Measurements from ENCODE around the gene BCOR.

Gene BCOR

DNA sequence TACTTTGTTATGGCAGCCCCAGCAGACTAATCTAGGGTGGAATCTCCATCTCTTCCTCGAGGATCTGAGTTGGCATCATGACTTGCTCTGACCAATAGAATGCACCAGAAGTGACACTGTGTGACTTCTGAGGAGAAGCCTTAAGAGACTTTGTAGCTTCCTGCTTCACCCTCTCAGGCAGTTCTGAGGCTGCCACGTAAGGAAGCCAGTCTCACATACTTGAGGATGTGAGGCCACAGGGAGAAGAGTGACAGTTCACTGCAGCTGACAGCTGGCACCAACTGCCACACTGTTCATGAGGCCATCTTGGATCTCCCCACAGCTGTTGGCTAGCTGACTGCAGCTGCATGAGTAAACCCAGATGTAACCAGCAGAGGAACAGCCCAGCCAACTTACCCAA lies 29.3 kb upstream of the BCOR start:
- TF ChIP-seq, protein P1, sequence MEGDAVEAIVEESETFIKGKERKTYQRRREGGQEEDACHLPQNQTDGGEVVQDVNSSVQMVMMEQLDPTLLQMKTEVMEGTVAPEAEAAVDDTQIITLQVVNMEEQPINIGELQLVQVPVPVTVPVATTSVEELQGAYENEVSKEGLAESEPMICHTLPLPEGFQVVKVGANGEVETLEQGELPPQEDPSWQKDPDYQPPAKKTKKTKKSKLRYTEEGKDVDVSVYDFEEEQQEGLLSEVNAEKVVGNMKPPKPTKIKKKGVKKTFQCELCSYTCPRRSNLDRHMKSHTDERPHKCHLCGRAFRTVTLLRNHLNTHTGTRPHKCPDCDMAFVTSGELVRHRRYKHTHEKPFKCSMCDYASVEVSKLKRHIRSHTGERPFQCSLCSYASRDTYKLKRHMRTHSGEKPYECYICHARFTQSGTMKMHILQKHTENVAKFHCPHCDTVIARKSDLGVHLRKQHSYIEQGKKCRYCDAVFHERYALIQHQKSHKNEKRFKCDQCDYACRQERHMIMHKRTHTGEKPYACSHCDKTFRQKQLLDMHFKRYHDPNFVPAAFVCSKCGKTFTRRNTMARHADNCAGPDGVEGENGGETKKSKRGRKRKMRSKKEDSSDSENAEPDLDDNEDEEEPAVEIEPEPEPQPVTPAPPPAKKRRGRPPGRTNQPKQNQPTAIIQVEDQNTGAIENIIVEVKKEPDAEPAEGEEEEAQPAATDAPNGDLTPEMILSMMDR (IDR thresholded peaks at IDR 0.05; ENCODE audit: poor library complexity, severe bottlenecking) = no peak
- Histone ChIP-seq H3K27me3 (ENCODE audit: insufficient read depth, poor library complexity, severe bottlenecking) (no peaks in the 10 kb centered on the region), H3K4me3 (ENCODE audit: severe bottlenecking) (no peak overlapping the region), H3K9me3 (ENCODE audit: severe bottlenecking) (no peaks in the 10 kb centered on the region), H3K27ac (ENCODE audit: poor library complexity, severe bottlenecking) (no peak overlapping the region), H3K4me1 (ENCODE audit: insufficient read depth, poor library complexity, severe bottlenecking) (peaks cover 4% of the 10 kb centered on the region), H3K36me3 (ENCODE audit: low read depth) (no peaks in the 10 kb centered on the region)
- DNase-seq (ENCODE audit: low spot score) = no peak
- ATAC-seq (ENCODE audit: low read depth) = no peak

DNA sequence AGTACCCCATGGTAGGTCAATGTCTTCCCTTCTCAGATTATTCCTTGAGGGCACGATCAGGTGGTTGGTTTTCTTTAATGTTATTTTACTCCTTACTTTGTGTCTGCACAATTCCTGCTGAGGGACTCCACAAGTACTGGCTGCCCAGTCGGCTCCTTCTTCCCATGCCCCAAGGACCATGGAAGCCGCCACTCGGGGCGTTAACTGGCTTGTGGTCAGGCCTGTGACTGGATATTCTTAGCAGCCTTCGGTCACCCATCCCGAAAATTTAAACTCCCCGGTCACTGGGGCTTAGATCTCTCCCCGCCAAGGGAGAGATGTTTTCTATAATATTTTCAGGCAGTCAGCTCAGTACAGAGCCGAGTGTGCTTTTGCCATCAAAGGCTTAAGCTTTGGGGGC lies 24.7 kb upstream of the BCOR start:
- no peaks in the 10 kb centered on the region for H3K36me3 ChIP-seq (ENCODE audit: low read depth)
- DNase-seq (ENCODE audit: low spot score) (no peak), ATAC-seq (ENCODE audit: low read depth) (no peak)
- H3K4me3 ChIP-seq (ENCODE audit: severe bottlenecking) = no peak overlapping the region
- no peaks in the 10 kb centered on the region for H3K27me3 ChIP-seq (ENCODE audit: insufficient read depth, poor library complexity, severe bottlenecking)
- TF ChIP-seq, protein P1 (IDR thresholded peaks at IDR 0.05; ENCODE audit: poor library complexity, severe bottlenecking) = no peak
- H3K27ac ChIP-seq (ENCODE audit: poor library complexity, severe bottlenecking) = no peak overlapping the region
- H3K9me3 ChIP-seq (ENCODE audit: severe bottlenecking) = no peaks in the 10 kb centered on the region
- H3K4me1 ChIP-seq (ENCODE audit: insufficient read depth, poor library complexity, severe bottlenecking) = no peaks in the 10 kb centered on the region

DNA sequence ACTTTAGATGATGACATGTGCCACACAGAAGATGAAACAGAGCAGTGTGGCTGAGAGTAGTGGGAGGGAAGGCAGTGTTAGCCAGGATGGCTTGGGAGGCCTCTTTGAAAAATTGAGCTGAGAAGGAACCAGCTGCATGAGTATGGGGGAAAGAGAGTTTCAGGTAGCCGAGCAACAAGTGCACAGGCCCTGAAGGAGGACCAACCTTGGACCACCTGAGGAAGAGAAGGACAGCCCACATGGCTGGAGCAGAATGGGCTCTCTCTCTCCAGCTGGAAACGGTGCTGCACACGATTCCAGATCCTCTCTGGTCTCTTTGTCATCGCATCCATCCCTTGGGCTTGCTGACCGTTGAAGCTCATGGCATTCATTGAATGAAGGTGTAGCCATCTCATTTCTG lies 23.9 kb upstream of the BCOR start:
- no peak for ATAC-seq (ENCODE audit: low read depth)
- H3K4me1 ChIP-seq (ENCODE audit: insufficient read depth, poor library complexity, severe bottlenecking) = no peaks in the 10 kb centered on the region
- TF ChIP-seq, protein P1 (IDR thresholded peaks at IDR 0.05; ENCODE audit: poor library complexity, severe bottlenecking) = no peak
- H3K9me3 ChIP-seq (ENCODE audit: severe bottlenecking) = no peaks in the 10 kb centered on the region
- no peaks in the 10 kb centered on the region for H3K27me3 ChIP-seq (ENCODE audit: insufficient read depth, poor library complexity, severe bottlenecking)
- H3K36me3 ChIP-seq (ENCODE audit: low read depth) = no peaks in the 10 kb centered on the region
- no peak overlapping the region for H3K27ac ChIP-seq (ENCODE audit: poor library complexity, severe bottlenecking)
- H3K4me3 ChIP-seq (ENCODE audit: severe bottlenecking) = no peak overlapping the region
- no peak for DNase-seq (ENCODE audit: low spot score)

DNA sequence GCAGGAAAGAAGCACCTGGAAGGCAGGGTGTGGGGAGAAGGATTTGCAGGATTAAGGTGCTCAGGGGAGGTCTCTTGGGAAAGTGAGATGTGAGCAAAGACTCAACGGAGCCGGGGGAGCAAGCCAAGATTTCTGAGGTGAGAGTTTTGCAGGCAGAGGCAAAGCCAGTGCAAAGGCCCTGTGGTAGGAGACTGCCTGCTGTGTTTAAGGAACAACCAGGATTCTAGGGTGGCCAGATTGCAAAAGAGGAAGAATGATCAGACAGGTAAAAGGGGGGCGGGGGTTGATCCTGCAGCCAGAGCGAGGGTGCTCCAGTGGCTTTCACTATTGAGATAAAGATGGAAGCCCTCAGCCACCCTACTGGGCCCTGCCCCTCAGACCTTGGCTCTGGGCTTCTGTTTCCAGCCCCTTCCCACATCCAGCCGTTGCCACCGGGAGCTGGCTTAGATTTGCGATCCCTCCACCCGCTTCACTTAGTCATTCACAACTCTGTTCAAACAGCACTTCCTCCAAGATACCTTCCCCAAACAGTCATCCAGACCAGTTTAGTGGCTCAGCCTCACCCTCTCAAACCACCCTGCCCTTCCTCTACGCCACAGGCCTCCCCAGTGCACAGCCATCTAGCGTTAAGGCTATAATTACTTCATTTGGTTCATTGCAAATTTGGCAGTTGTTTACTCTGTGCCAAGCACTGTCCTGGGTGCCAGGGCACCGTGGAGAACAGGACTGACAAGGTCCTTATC lies 23.3 kb upstream of the BCOR start:
- no peaks in the 10 kb centered on the region for H3K36me3 ChIP-seq (ENCODE audit: low read depth)
- DNase-seq (ENCODE audit: low spot score) (no peak), ATAC-seq (ENCODE audit: low read depth) (0 out of 3 replicates have a peak, but pooled peaks have one; percentile 44)
- no peaks in the 10 kb centered on the region for H3K9me3 ChIP-seq (ENCODE audit: severe bottlenecking)
- no peak overlapping the region for H3K4me3 ChIP-seq (ENCODE audit: severe bottlenecking)
- no peak overlapping the region for H3K27ac ChIP-seq (ENCODE audit: poor library complexity, severe bottlenecking)
- no peaks in the 10 kb centered on the region for H3K4me1 ChIP-seq (ENCODE audit: insufficient read depth, poor library complexity, severe bottlenecking)
- TF ChIP-seq, protein P1 (IDR thresholded peaks at IDR 0.05; ENCODE audit: poor library complexity, severe bottlenecking) = no peak
- H3K27me3 ChIP-seq (ENCODE audit: insufficient read depth, poor library complexity, severe bottlenecking) = no peaks in the 10 kb centered on the region

DNA sequence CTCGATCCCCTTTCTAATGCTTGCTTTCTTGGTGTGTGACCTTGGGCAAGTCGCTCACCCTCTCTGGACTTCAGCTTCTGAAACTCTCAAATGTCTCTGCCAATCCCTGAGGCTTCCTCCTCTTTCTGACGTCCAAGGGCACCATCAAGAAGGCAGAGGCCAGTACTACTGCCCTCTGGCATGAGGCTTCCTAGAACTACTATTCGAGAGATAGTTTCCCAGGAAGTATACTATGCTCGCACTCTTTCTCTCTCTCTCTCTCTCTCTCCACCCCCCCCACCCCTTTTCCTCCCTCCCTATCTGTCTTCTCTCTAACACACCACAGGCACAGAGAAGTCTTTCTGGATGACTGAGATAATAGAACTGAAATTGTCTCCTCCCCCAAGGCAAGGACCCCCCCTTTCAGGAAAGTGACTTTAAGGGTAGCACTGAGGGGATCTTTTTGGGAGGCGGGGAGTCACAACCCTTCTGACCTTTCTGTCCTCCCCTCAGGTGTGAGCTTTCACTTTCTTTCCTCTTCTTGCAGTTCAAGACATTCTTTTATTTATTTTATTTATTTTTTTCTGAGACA lies 20.0 kb upstream of the BCOR start:
- no peak overlapping the region for H3K4me3 ChIP-seq (ENCODE audit: severe bottlenecking)
- TF ChIP-seq, protein P1 (IDR thresholded peaks at IDR 0.05; ENCODE audit: poor library complexity, severe bottlenecking) = no peak
- H3K4me1 ChIP-seq (ENCODE audit: insufficient read depth, poor library complexity, severe bottlenecking) = no peaks in the 10 kb centered on the region
- H3K27me3 ChIP-seq (ENCODE audit: insufficient read depth, poor library complexity, severe bottlenecking) = no peaks in the 10 kb centered on the region
- ATAC-seq (ENCODE audit: low read depth) (no peak), DNase-seq (ENCODE audit: low spot score) (no peak)
- H3K9me3 ChIP-seq (ENCODE audit: severe bottlenecking) = no peaks in the 10 kb centered on the region
- H3K27ac ChIP-seq (ENCODE audit: poor library complexity, severe bottlenecking) = no peak overlapping the region
- no peaks in the 10 kb centered on the region for H3K36me3 ChIP-seq (ENCODE audit: low read depth)

Data from RWPE2 (cell line).